IMR-90 (cell line): Measurements from ENCODE around the gene RSF1. TPM values are rescaled to one million over a fixed set of nuclear protein-coding genes. Genes with fewer than 3 reads are reported as not detected.

Experiments used
- ATAC-seq: fragments of 200-7000 bp; cut with Tn5 transposase; 2 replicates; pipeline ENCODE4 v1.9.1; 2020; ENCODE audit warnings: low read depth, mild to moderate bottlenecking, moderate library complexity
- BruUV-seq: library from RNA; stranded (reverse); fragments of 400-500 nt; replicated peaks from 2 replicates; lab custom pipeline; 2021; lab: Mats Ljungman, UMichigan
- CTCF ChIA-PET: fragments of 300-600 bp; formaldehyde crosslinking; extraction: SDS; loops from one replicate; lab custom pipeline; 2021; ENCODE audit warnings: antibody characterized with exemption; lab: Yijun Ruan, JAX
- POLR2A ChIA-PET: fragments of 300-600 bp; sonication (Branson Sonifier 250); formaldehyde crosslinking; loops from one replicate; lab custom pipeline; 2022; ENCODE audit warnings: antibody characterized with exemption; ENCODE audit not compliant: unreplicated experiment; lab: Charles Lee
- DNase-seq: peaks from one replicate; pipeline ENCODE4 v3.0.0; 2013
- H2AFZ ChIP-seq: replicated peaks from 2 replicates; pipeline ENCODE3; 2013; ENCODE audit warnings: low read length, mild to moderate bottlenecking; ENCODE audit not compliant: poor library complexity
- H2AK5ac ChIP-seq: 2 replicates; pipeline ENCODE4 v1.6.1; 2013; ENCODE audit warnings: low read depth, low read length, inconsistent platforms
- H2AK9ac ChIP-seq: replicated peaks from 2 replicates; pipeline ENCODE3; 2013; ENCODE audit warnings: mild to moderate bottlenecking, low read depth, low read length, moderate library complexity; ENCODE audit not compliant: poor library complexity
- H2BK120ac ChIP-seq: 2 replicates; pipeline ENCODE4 v1.6.1; 2013; ENCODE audit warnings: low read depth, low read length, inconsistent platforms
- H2BK15ac ChIP-seq: 3 replicates; pipeline ENCODE4 v1.6.1; 2013; ENCODE audit warnings: low read depth, low read length, inconsistent platforms
- H2BK20ac ChIP-seq: 2 replicates; pipeline ENCODE4 v1.6.1; 2013; ENCODE audit warnings: low read depth, mild to moderate bottlenecking, inconsistent platforms, low read length, moderate library complexity
- H2BK5ac ChIP-seq: 2 replicates; pipeline ENCODE4 v1.6.1; 2013; ENCODE audit warnings: mild to moderate bottlenecking, low read depth, low read length, inconsistent platforms; ENCODE audit not compliant: poor library complexity, severe bottlenecking
- H3K14ac ChIP-seq: replicated peaks from 2 replicates; pipeline ENCODE4 v1.6.1; 2013; ENCODE audit warnings: low read depth, low read length, inconsistent platforms
- H3K18ac ChIP-seq: 2 replicates; pipeline ENCODE4 v1.6.1; 2013; ENCODE audit warnings: low read depth, low read length, control low read depth
- H3K23ac ChIP-seq: 2 replicates; pipeline ENCODE4 v1.6.1; 2013; ENCODE audit warnings: low read depth, low read length, inconsistent platforms
- H3K27ac ChIP-seq: 2 replicates; pipeline ENCODE4 v1.5.1; 2013; ENCODE audit warnings: mild to moderate bottlenecking, control low read depth, low read length; ENCODE audit not compliant: insufficient read depth
- H3K27me3 ChIP-seq: 2 replicates; pipeline ENCODE4 v1.6.1; 2013; ENCODE audit warnings: low read length; ENCODE audit not compliant: control insufficient read depth, insufficient read depth
- H3K36me3 ChIP-seq: 2 replicates; pipeline ENCODE4 v1.6.1; 2013; ENCODE audit warnings: low read length, mixed read lengths; ENCODE audit not compliant: control insufficient read depth, insufficient read depth
- H3K4ac ChIP-seq: 2 replicates; pipeline ENCODE4 v1.6.1; 2013; ENCODE audit warnings: low read depth, low read length, inconsistent platforms
- H3K4me1 ChIP-seq: 2 replicates; pipeline ENCODE4 v1.6.1; 2013; ENCODE audit warnings: low read length, mixed read lengths; ENCODE audit not compliant: control insufficient read depth, insufficient read depth
- H3K4me2 ChIP-seq: 2 replicates; pipeline ENCODE4 v1.6.1; 2013; ENCODE audit warnings: low read depth, mild to moderate bottlenecking, control low read depth, low read length, moderate library complexity
- H3K4me3 ChIP-seq: 2 replicates; pipeline ENCODE4 v1.5.1; 2013; ENCODE audit warnings: low read depth, mild to moderate bottlenecking, control low read depth, low read length, moderate library complexity; ENCODE audit not compliant: insufficient read depth
- H3K56ac ChIP-seq: 2 replicates; pipeline ENCODE4 v1.6.1; 2013; ENCODE audit warnings: low read length, inconsistent platforms; ENCODE audit not compliant: insufficient read depth; ENCODE audit errors: extremely low read depth
- H3K79me1 ChIP-seq, 2 experiments: 2 replicates each; pipeline ENCODE4 v1.6.1; 2013; ENCODE audit warnings: low read length in 2 of 2, inconsistent platforms in 1 of 2, low read depth in 1 of 2
- H3K9ac ChIP-seq: 2 replicates; pipeline ENCODE4 v1.6.1; 2013; ENCODE audit warnings: low read depth, low read length, control low read depth
- H3K9me1 ChIP-seq: 2 replicates; pipeline ENCODE4 v1.6.1; 2013; ENCODE audit warnings: low read length, inconsistent platforms; ENCODE audit not compliant: insufficient read depth
- H3K9me3 ChIP-seq: 2 replicates; pipeline ENCODE4 v1.6.1; 2013; ENCODE audit warnings: low read length; ENCODE audit not compliant: control insufficient read depth, insufficient read depth
- H4K20me1 ChIP-seq: 2 replicates; pipeline ENCODE4 v1.6.1; 2013; ENCODE audit warnings: low read length, inconsistent platforms; ENCODE audit not compliant: insufficient read depth
- H4K5ac ChIP-seq: 2 replicates; pipeline ENCODE4 v1.6.1; 2013; ENCODE audit warnings: mild to moderate bottlenecking, low read depth, low read length, control low read depth
- H4K8ac ChIP-seq, 2 experiments: 2 replicates each; pipeline ENCODE4 v1.6.1; 2013; ENCODE audit warnings: low read depth in 2 of 2, low read length in 2 of 2, control low read depth in 1 of 2, inconsistent platforms in 1 of 2
- H4K91ac ChIP-seq: 2 replicates; pipeline ENCODE4 v1.6.1; 2013; ENCODE audit warnings: low read depth, low read length, inconsistent platforms; ENCODE audit not compliant: insufficient read depth
- BHLHE40 ChIP-seq: fragments of 150-350 bp; IDR thresholded peaks from 2 replicates; pipeline ENCODE4 v1.6.1; 2016; ENCODE audit warnings: mild to moderate bottlenecking, low read depth, low read length
- CEBPB ChIP-seq: IDR thresholded peaks from 2 replicates; pipeline ENCODE4 v1.6.1; 2012; ENCODE audit warnings: low read depth, low read length, improper control_type of control experiment
- CHD1 ChIP-seq: IDR thresholded peaks from 2 replicates; pipeline ENCODE4 v1.6.1; 2012; ENCODE audit warnings: low read depth, low read length, improper control_type of control experiment
- CTCF ChIP-seq: conservative IDR thresholded peaks from 2 replicates; pipeline ENCODE4 v1.5.1; 2012; ENCODE audit warnings: mild to moderate bottlenecking, low read depth, low read length, improper control_type of control experiment
- ELK1 ChIP-seq: fragments of 150-350 bp; IDR thresholded peaks from 2 replicates; pipeline ENCODE4 v1.6.1; 2016; ENCODE audit warnings: low read depth, mild to moderate bottlenecking, low read length, moderate library complexity, borderline replicate concordance
- FOS ChIP-seq: fragments of 150-350 bp; IDR thresholded peaks from 2 replicates; pipeline ENCODE4 v1.6.1; 2016; ENCODE audit warnings: low read depth, low read length
- MAFK ChIP-seq: IDR thresholded peaks from 2 replicates; pipeline ENCODE4 v1.6.1; 2012; ENCODE audit warnings: low read depth, low read length, improper control_type of control experiment
- MAZ ChIP-seq: IDR thresholded peaks from 2 replicates; pipeline ENCODE4 v1.6.1; 2012; ENCODE audit warnings: low read depth, mild to moderate bottlenecking, low read length, improper control_type of control experiment, moderate library complexity, borderline replicate concordance
- MXI1 ChIP-seq: IDR thresholded peaks from 2 replicates; pipeline ENCODE4 v1.6.1; 2012; ENCODE audit warnings: low read depth, mild to moderate bottlenecking, low read length, moderate library complexity, borderline replicate concordance
- NFE2L2 ChIP-seq: fragments of 150-350 bp; IDR thresholded peaks from 2 replicates; pipeline ENCODE4 v1.6.1; 2016; ENCODE audit warnings: low read depth, mild to moderate bottlenecking, low read length
- POLR2A ChIP-seq: IDR thresholded peaks from 2 replicates; pipeline ENCODE4 v1.6.1; 2012; ENCODE audit warnings: mild to moderate bottlenecking, low read depth, low read length
- RAD21 ChIP-seq: IDR thresholded peaks from 2 replicates; pipeline ENCODE4 v1.6.1; 2012; ENCODE audit warnings: low read length, improper control_type of control experiment
- RCOR1 ChIP-seq: IDR thresholded peaks from 2 replicates; pipeline ENCODE4 v1.6.1; 2012; ENCODE audit warnings: mild to moderate bottlenecking, low read length, improper control_type of control experiment; ENCODE audit not compliant: insufficient replicate concordance
- RFX5 ChIP-seq: IDR thresholded peaks from 2 replicates; pipeline ENCODE4 v1.8.0; 2012; ENCODE audit warnings: low read depth, mild to moderate bottlenecking, low read length, moderate library complexity
- SMC3 ChIP-seq: fragments of 150-350 bp; IDR thresholded peaks from 2 replicates; pipeline ENCODE4 v1.6.1; 2016; ENCODE audit warnings: low read depth, mild to moderate bottlenecking, antibody characterized with exemption, low read length, moderate library complexity
- USF2 ChIP-seq: fragments of 150-350 bp; IDR thresholded peaks from 2 replicates; pipeline ENCODE4 v1.6.1; 2017; ENCODE audit warnings: mild to moderate bottlenecking, antibody characterized with exemption, low read length, low read depth
- WGBS, 2 experiments: methylation state at CpG; one replicate each; pipeline versions ENCODE4 v1.1.5 to v1.1.7; 2013; ENCODE audit warnings: missing lambda C conversion rate in 2 of 2; ENCODE audit not compliant: insufficient read length in 1 of 2; ENCODE audit errors: extremely low coverage in 2 of 2; 5-methylcytosine and 5-hydroxymethylcytosine counted together
- dilution Hi-C: fragments of 300-500 bp; cut with HindIII; formaldehyde crosslinking; loops from one replicate; pipeline ENCODE4 v1.14.3; 2018; ENCODE audit warnings: low sequenced_read_pairs; ENCODE audit not compliant: unreplicated experiment
- in situ Hi-C: fragments of 300-500 bp; cut with MboI; formaldehyde crosslinking; loops from 3 replicates; pipeline ENCODE4 v1.14.3; 2019; ENCODE audit warnings: low sequenced_read_pairs, inconsistent platforms, mixed read lengths
- intact Hi-C: fragments of 100-400 bp; cut with micrococcal nuclease; formaldehyde crosslinking; loops from 2 replicates; pipeline ENCODE4 v1.10.0; 2022
- polyA plus RNA-seq, 3 experiments: library from polyadenylated mRNA; depleted of rRNA; stranded (reverse); fragments of >200 nt; gene quantifications; 2 replicates each; pipeline ENCODE4 v1.2.3, GENCODE V29; 2012; ENCODE audit warnings: low replicate concordance in 1 of 3
- total RNA-seq: library from RNA; depleted of rRNA; stranded (reverse); fragments of >200 nt; gene quantifications from 2 replicates; pipeline ENCODE4 v1.2.3, GENCODE V29; 2012

Gene RSF1
- total and polyA plus RNA-seq, 2 of the 4 experiments (the other 2 are of a cell fraction) = 13.9 to 18.5 TPM

GRCh38 chr11:77833302-77833701, 12.8 kb upstream of the RSF1 start:
- H3K56ac ChIP-seq = no peak overlapping the region
- no peak overlapping the region for H3K27ac ChIP-seq
- intact Hi-C loops = no loop called here
- in situ Hi-C loops = no loop called here
- H3K36me3 ChIP-seq = peaks cover 2% of the 10 kb centered on the region; the same call in 1 of the 2 replicates
- H2AK9ac ChIP-seq = no peak overlapping the region
- H3K4me3 ChIP-seq = no peak overlapping the region
- DNase-seq (no peak), ATAC-seq (no peak)
- TF ChIP-seq MAFK = no peak
- no peak for TF ChIP-seq ELK1
- TF ChIP-seq POLR2A = no peak
- TF ChIP-seq USF2 = no peak
- no peak for TF ChIP-seq MAZ
- TF ChIP-seq MXI1 = no peak
- no peak for TF ChIP-seq RAD21
- TF ChIP-seq FOS = no peak
- TF ChIP-seq CTCF = no peak
- no peak for TF ChIP-seq RCOR1
- TF ChIP-seq SMC3 = no peak
- no peak for TF ChIP-seq BHLHE40
- TF ChIP-seq RFX5 = no peak
- no peak for TF ChIP-seq CHD1
- TF ChIP-seq NFE2L2 = no peak
- TF ChIP-seq CEBPB = no peak
- POLR2A ChIA-PET = no interaction called here
- no peaks in the 10 kb centered on the region for H3K27me3 ChIP-seq
- H3K9ac ChIP-seq = no peak overlapping the region
- H3K79me1 ChIP-seq = peaks cover 4 to 6% of the 10 kb centered on the region in 2 experiments; a peak in 3 of 4 replicates
- no peak overlapping the region for H2AFZ ChIP-seq
- no peaks in the 10 kb centered on the region for H3K9me1 ChIP-seq
- H3K23ac ChIP-seq = no peak overlapping the region
- dilution Hi-C loops = no loop called here
- 100% methylated on average over 1 of the region's 4 CpGs; no CpG with 5 or more reads in 1 of the 2 experiments for WGBS, 2 experiments
- H4K5ac ChIP-seq = no peak overlapping the region
- H3K4me2 ChIP-seq = no peak overlapping the region
- no peak overlapping the region for H4K91ac ChIP-seq
- H2BK120ac ChIP-seq = no peak overlapping the region
- no peak overlapping the region for H2BK5ac ChIP-seq
- no peaks in the 10 kb centered on the region; the same call in 1 of the 2 replicates for H3K9me3 ChIP-seq
- H3K14ac ChIP-seq = no peak overlapping the region
- H2AK5ac ChIP-seq = no peak overlapping the region
- H3K4me1 ChIP-seq = no peaks in the 10 kb centered on the region
- H3K18ac ChIP-seq = no peak overlapping the region
- H4K20me1 ChIP-seq = no peaks in the 10 kb centered on the region
- BruUV-seq = no TSS peak
- no peak overlapping the region for H3K4ac ChIP-seq
- H4K8ac ChIP-seq = no peak overlapping the region
- H2BK15ac ChIP-seq = no peak overlapping the region
- H2BK20ac ChIP-seq = no peak overlapping the region
- CTCF ChIA-PET = interaction anchor here (0.8 kb wide), 1 partner anchor 43 kb away, joined by 3 read pairs; no protein-coding TSS in a partner anchor
